Measurements from ENCODE around the gene PPP2R2C.

Gene PPP2R2C

GRCh38 chr4:6460876-6461275, 11.5 kb downstream of the PPP2R2C start:
- no peak for DNase-seq
- peaks cover 18% of the 10 kb centered on the region for H3K9me3 Mint-ChIP-seq
- peaks cover 60% of the 10 kb centered on the region for H3K27me3 Mint-ChIP-seq (ENCODE audit: low read depth, poor library complexity)
- peaks cover 8% of the 10 kb centered on the region for H3K4me1 Mint-ChIP-seq
- H3K36me3 Mint-ChIP-seq (ENCODE audit: low read depth): no peaks in the 10 kb centered on the region
- no peak overlapping the region for H3K27ac Mint-ChIP-seq
- TF ChIP-seq CTCF (IDR thresholded peaks at IDR 0.05): no peak
- no peak overlapping the region for H3K4me3 Mint-ChIP-seq

- Mint-ChIP-seq H3K27ac (no peak overlapping the region), H3K9me3 (peaks cover 18% of the 10 kb centered on the region), H3K36me3 (ENCODE audit: low read depth) (no peaks in the 10 kb centered on the region), H3K4me3 (no peak overlapping the region), H3K4me1 (peaks cover 8% of the 10 kb centered on the region), H3K27me3 (ENCODE audit: low read depth, poor library complexity) (peaks cover 51% of the 10 kb centered on the region)
- DNase-seq: no peak
- TF ChIP-seq CTCF (IDR thresholded peaks at IDR 0.05): no peak
Observed at GRCh38 chr4:6458528-6458927, 13.9 kb downstream of the PPP2R2C start.

DNA sequence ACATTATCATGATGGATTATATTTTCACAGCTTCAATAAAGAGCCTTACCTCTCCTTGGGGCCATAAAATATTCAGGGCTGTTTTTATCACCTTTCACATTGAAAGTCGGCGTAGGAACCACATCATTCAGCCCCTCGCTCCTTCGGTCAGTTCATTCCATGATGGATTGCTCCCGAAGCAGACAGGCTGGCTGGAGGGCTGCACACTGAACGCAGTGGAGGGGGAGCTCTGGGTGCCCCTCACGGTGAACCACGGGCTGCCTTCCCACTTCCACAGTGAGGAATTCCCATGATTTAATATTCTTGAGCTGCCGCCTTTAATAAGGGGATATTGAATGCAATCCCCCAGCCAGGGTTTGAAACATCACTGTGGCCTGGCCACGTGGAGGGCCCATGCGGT, 16.0 kb downstream of the PPP2R2C start:
- peaks cover 8% of the 10 kb centered on the region for H3K4me1 Mint-ChIP-seq
- no peak overlapping the region for H3K27ac Mint-ChIP-seq
- no peak overlapping the region for H3K4me3 Mint-ChIP-seq
- H3K9me3 Mint-ChIP-seq: peaks cover 18% of the 10 kb centered on the region
- peaks cover 45% of the 10 kb centered on the region for H3K27me3 Mint-ChIP-seq (ENCODE audit: low read depth, poor library complexity)
- H3K36me3 Mint-ChIP-seq (ENCODE audit: low read depth): no peaks in the 10 kb centered on the region
- DNase-seq: no peak
- no peak for TF ChIP-seq CTCF (IDR thresholded peaks at IDR 0.05)

DNA sequence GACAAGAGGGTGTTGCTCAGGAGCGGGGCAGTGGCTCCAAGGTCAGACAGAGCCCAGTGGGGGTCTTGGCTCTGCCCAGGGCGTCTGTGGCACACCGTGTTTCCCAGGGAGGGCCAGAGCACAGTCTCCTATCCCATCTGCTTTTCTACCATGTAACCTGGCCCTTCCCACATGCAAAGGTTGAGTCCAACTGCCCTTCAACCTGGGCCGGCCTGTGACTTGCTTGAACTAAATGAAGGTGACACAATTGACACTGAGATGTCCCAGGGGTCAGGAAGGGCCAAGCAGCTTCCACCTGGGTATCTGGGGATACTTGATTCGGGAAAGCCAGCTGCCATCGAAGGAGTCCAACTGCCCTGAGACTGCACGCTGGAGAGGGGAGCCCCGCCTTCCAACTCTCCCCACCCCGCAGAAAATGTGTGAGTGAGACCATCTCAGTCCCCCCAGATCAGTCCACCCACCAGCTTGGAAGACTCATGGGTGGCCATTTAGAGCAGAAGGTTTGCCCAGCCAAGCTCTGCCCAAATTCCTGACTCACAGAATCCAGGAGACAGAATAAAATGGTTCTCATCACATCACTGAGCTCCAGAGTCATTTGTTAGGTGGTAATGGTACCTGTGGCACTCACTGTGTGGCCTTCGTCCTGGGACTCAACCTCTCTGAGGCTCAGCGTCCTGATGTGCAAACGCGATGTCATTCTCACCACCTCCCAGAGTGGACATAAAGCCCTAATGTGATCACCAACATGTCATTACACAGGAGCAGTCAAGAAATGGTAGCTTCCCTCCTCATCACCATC, 18.1 kb downstream of the PPP2R2C start:
- peaks cover 20% of the 10 kb centered on the region for H3K4me1 Mint-ChIP-seq
- H3K4me3 Mint-ChIP-seq: no peak overlapping the region
- H3K27me3 Mint-ChIP-seq (ENCODE audit: low read depth, poor library complexity): peaks cover 45% of the 10 kb centered on the region
- no peak for TF ChIP-seq CTCF (IDR thresholded peaks at IDR 0.05)
- H3K27ac Mint-ChIP-seq: no peak overlapping the region
- no peaks in the 10 kb centered on the region for H3K36me3 Mint-ChIP-seq (ENCODE audit: low read depth)
- H3K9me3 Mint-ChIP-seq: peaks cover 15% of the 10 kb centered on the region
- no peak for DNase-seq

DNA sequence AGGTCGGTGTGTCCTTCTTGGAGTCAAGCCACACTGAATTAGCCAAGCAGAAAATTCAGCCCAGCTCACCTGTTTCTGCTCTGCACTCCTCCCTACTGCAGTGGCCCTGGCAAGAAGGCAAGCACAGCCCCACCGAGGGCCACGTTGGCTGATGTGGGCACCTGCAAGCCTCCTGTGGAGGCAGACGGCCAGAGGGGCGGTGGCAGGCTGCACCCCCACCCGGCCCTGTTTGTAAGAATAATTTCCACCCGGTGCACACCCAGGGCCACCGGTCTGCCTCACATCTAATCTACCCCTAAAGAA, 18.8 kb downstream of the PPP2R2C start:
- peaks cover 8% of the 10 kb centered on the region for H3K9me3 Mint-ChIP-seq
- H3K4me1 Mint-ChIP-seq: peaks cover 25% of the 10 kb centered on the region
- H3K27ac Mint-ChIP-seq: no peak overlapping the region
- peaks cover 44% of the 10 kb centered on the region for H3K27me3 Mint-ChIP-seq (ENCODE audit: low read depth, poor library complexity)
- DNase-seq: no peak
- no peak overlapping the region for H3K4me3 Mint-ChIP-seq
- no peaks in the 10 kb centered on the region for H3K36me3 Mint-ChIP-seq (ENCODE audit: low read depth)
- no peak for TF ChIP-seq CTCF (IDR thresholded peaks at IDR 0.05)
